Measurements from ENCODE around the gene ANKRD6.

ANKRD6 gene

DNA sequence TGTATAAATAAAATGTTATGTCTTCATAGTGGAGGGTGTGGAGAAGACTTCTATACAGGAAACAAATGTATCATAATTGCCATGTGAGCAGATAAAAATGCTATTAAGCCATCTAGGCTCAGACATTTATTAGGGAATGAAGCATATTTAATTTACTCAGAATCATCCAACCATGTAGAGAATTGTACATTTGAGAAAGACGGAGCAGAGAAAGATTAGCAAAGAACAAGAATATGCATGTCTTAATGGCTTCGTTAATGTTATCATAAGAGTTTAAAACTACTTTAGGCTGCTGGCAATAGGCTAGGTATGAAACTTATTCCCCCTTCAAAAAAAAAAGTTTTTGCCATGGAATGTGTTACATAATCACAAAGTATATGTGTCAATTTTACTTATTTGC is 6.1 kb downstream of the ANKRD6 start:
- no peak for DNase-seq
- Histone ChIP-seq H3K4me3 (no peak overlapping the region), H3K36me3 (no peaks in the 10 kb centered on the region), H3K4me1 (peaks cover 0 to 16% (median 6%) of the 10 kb centered on the region in 4 donors), H3K27me3 (no peaks in the 10 kb centered on the region), H3K27ac (no peak overlapping the region), H3K9me3 (no peaks in the 10 kb centered on the region)
- intact Hi-C loops (cut with DNase I; ENCODE audit: low total_unique reads), result no loop called here
- TF ChIP-seq, protein P1, sequence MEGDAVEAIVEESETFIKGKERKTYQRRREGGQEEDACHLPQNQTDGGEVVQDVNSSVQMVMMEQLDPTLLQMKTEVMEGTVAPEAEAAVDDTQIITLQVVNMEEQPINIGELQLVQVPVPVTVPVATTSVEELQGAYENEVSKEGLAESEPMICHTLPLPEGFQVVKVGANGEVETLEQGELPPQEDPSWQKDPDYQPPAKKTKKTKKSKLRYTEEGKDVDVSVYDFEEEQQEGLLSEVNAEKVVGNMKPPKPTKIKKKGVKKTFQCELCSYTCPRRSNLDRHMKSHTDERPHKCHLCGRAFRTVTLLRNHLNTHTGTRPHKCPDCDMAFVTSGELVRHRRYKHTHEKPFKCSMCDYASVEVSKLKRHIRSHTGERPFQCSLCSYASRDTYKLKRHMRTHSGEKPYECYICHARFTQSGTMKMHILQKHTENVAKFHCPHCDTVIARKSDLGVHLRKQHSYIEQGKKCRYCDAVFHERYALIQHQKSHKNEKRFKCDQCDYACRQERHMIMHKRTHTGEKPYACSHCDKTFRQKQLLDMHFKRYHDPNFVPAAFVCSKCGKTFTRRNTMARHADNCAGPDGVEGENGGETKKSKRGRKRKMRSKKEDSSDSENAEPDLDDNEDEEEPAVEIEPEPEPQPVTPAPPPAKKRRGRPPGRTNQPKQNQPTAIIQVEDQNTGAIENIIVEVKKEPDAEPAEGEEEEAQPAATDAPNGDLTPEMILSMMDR (IDR thresholded peaks at IDR 0.05), result no peak

DNA sequence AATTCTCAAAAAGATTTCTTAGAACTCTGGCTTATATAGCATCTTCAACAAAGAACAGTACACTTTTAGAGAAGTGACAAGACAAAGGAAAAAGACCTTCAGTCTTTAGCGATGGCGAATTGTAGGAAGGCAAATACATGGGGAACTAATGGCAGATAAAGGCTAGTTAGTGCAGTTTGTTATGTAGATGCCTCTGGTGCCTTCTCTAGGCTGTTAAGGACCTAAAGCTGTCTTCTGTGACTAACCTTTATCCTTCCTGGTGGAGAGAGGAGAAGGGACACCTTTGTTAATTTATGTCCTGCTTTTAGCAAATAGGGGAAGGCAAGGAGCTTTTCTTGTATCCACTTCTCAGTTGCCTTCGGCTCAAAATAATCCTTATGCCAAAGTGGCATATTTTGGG is 7.2 kb downstream of the ANKRD6 start:
- Histone ChIP-seq H3K27ac (no peak overlapping the region), H3K27me3 (no peaks in the 10 kb centered on the region), H3K4me3 (no peak overlapping the region), H3K4me1 (peaks cover 0 to 7% (median 3%) of the 10 kb centered on the region in 4 donors), H3K36me3 (no peaks in the 10 kb centered on the region), H3K9me3 (no peaks in the 10 kb centered on the region)
- TF ChIP-seq, protein P1 (IDR thresholded peaks at IDR 0.05), result no peak
- no peak for DNase-seq
- intact Hi-C loops (cut with DNase I; ENCODE audit: low total_unique reads), result no loop called here

DNA sequence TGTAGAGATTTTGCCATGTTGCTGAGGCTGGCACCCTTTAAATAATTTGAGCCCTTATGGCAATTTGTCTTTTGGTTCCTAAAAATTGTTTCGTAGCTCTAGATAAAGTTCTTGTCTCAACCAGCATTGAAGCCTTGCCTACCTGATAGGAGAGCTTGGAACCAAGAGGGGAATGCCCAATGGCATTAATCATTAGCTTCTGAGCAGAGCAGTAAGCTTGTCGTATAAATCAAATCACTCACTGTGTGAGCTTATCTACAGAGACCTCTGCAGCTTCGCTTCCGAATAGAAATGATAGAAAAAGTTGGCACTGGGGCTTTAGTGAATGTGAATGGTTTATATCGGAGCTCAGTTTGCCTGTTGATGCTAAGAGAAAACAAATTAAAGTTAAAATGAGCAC is 10.7 kb downstream of the ANKRD6 start:
- no peak overlapping the region for H3K27ac ChIP-seq
- TF ChIP-seq, protein P1 (IDR thresholded peaks at IDR 0.05), result no peak
- no peaks in the 10 kb centered on the region for H3K9me3 ChIP-seq
- no peaks in the 10 kb centered on the region for H3K4me1 ChIP-seq
- H3K36me3 ChIP-seq, result no peaks in the 10 kb centered on the region
- intact Hi-C loops (cut with DNase I; ENCODE audit: low total_unique reads), result no loop called here
- DNase-seq, result no peak
- H3K27me3 ChIP-seq, result no peaks in the 10 kb centered on the region
- H3K4me3 ChIP-seq, result no peak overlapping the region

DNA sequence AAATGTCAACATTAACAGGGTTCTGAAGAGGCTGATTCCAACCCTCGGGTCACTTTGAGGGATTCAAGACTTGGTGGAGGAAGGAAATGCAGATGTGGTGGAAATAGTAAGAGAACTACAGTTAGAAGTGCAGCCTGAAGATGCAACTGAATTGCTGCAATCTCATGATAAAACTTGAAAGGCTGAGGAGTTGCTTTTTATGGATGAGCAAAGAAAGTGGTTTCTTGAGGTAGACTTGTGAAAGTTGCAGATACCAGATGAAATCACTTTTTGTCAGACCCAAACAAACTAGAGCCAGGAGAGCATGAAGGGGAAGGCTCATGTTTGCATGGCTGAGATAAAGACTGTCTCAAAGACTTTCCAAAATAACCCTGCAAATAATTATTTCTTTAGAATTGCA is 16.2 kb downstream of the ANKRD6 start:
- Histone ChIP-seq H3K36me3 (no peaks in the 10 kb centered on the region), H3K9me3 (no peaks in the 10 kb centered on the region), H3K4me1 (peaks cover 0 to 37% (median 17%) of the 10 kb centered on the region in 4 donors), H3K27me3 (no peaks in the 10 kb centered on the region), H3K27ac (no peak overlapping the region), H3K4me3 (no peak overlapping the region)
- TF ChIP-seq, protein P1 (IDR thresholded peaks at IDR 0.05), result no peak
- no peak for DNase-seq
- intact Hi-C loops (cut with DNase I; ENCODE audit: low total_unique reads), result no loop called here

DNA sequence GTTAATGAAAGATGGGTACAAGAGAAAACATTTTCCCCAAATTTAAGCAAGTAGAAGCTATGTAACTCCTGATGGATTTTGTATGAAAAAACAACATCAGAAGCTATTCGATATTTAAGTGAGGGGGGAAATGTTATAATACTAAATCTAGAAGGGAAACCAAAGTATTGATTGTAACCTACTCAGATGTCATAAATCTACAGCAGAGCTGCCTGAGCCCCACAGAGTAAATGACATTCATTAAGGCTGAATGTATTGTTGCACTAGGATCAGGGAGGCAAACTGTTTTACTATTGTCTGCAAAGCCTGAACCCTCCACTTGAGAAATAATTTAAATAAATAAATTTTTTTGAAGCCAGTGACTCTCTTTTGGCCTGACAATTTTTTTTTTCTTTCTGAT is 19.3 kb downstream of the ANKRD6 start:
- TF ChIP-seq, protein P1 (IDR thresholded peaks at IDR 0.05), result no peak
- DNase-seq, result no peak
- Histone ChIP-seq H3K9me3 (no peaks in the 10 kb centered on the region), H3K4me3 (no peak overlapping the region), H3K27ac (peak overlapping the region; percentile 50 to 51), H3K4me1 (peaks cover 0 to 37% (median 17%) of the 10 kb centered on the region in 4 donors), H3K36me3 (no peaks in the 10 kb centered on the region), H3K27me3 (no peaks in the 10 kb centered on the region)
- intact Hi-C loops (cut with DNase I; ENCODE audit: low total_unique reads), result no loop called here

DNA sequence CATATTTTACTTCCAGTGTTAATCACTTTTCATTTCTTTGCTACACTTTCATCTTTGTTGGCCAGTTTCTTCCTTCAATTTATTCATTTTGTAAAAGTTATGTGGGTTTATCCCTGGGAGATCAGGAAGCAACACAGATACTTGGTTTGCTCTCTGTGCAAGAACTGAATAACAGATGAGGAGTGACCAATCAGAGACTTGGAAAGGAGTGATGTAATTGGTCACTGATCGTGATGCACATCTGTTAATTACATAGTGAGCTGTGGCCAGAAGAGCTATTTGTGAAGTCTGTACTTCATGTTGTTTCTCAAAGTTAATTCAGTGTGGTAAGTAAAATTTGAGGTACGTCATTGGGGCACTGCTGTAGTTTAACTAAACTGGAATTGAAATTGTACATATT is 21.3 kb downstream of the ANKRD6 start:
- Histone ChIP-seq H3K27me3 (no peaks in the 10 kb centered on the region), H3K36me3 (no peaks in the 10 kb centered on the region), H3K27ac (no peak overlapping the region), H3K9me3 (no peaks in the 10 kb centered on the region), H3K4me1 (peaks cover 0 to 37% (median 17%) of the 10 kb centered on the region in 4 donors), H3K4me3 (no peak overlapping the region)
- TF ChIP-seq, protein P1 (IDR thresholded peaks at IDR 0.05), result no peak
- DNase-seq, result no peak
- intact Hi-C loops (cut with DNase I; ENCODE audit: low total_unique reads), result no loop called here
